Activated T-helper 2 cell treated with anti-CD3 and anti-CD28 coated beads, Interferon-gamma antibody, Interleukin-2, Interleukin-4, amounts not matched to agents 10 μg/mL and 5 μg/mL and 100 μg/mL, durations not matched to agents 14 hours and 24 hours and 36 hours (primary cell): Measurements from ENCODE around the gene GNL1. TPM values are rescaled to one million over a fixed set of nuclear protein-coding genes. Genes with fewer than 3 reads are reported as not detected.
"Not testable (repeated sequence)": the region's sequence is repeated elsewhere in the genome, so short reads cannot be mapped to it uniquely, and the experiment has no call there.

Source experiments
- DNase-seq: peaks from one replicate; pipeline ENCODE4 v3.0.0; 2021; ENCODE audit warnings: low spot score
- H3K27ac Mint-ChIP-seq: one replicate; pipeline ENCODE4 v1.8.0; 2021; ENCODE audit warnings: mixed read lengths
- H3K27me3 Mint-ChIP-seq: one replicate; pipeline ENCODE4 v1.8.0; 2021; ENCODE audit warnings: low read depth, mixed read lengths
- H3K36me3 Mint-ChIP-seq: one replicate; pipeline ENCODE4 v1.8.0; 2021; ENCODE audit warnings: low read depth, mixed read lengths
- H3K4me1 Mint-ChIP-seq: one replicate; pipeline ENCODE4 v1.8.0; 2021; ENCODE audit warnings: low read depth, mixed read lengths
- H3K4me3 Mint-ChIP-seq: one replicate; pipeline ENCODE4 v1.8.0; 2021; ENCODE audit warnings: low read depth, mild to moderate bottlenecking, moderate library complexity, mixed read lengths
- H3K9me3 Mint-ChIP-seq: one replicate; pipeline ENCODE4 v1.8.0; 2021; ENCODE audit warnings: mixed read lengths
- intact Hi-C: fragments of 100-400 bp; cut with micrococcal nuclease; formaldehyde crosslinking; loops from one replicate; pipeline ENCODE4 v1.15.1; 2023
- total RNA-seq: library from RNA; stranded (reverse); gene quantifications from 2 replicates; pipeline ENCODE4 v1.2.3, GENCODE V29; 2022

The GNL1 gene
- total RNA-seq, 1 donor from 2014 or later = 79.8 TPM

- H3K4me3 Mint-ChIP-seq, H3K27ac Mint-ChIP-seq, H3K27me3 Mint-ChIP-seq, DNase-seq, intact Hi-C loops, H3K9me3 Mint-ChIP-seq: not testable (repeated sequence)
- Mint-ChIP-seq H3K4me1 (peaks cover 49% of the 10 kb centered on the region), H3K36me3 (peaks cover 18% of the 10 kb centered on the region)
Measured at GRCh38 chr6:30498705-30499104, 57.6 kb downstream of the GNL1 start.

GRCh38 chr6:30497714-30498113, 58.6 kb downstream of the GNL1 start:
- peak overlapping the region; percentile 2 for H3K27ac Mint-ChIP-seq
- no peaks in the 10 kb centered on the region for H3K27me3 Mint-ChIP-seq
- intact Hi-C loops = loop anchor here (2.0 kb wide), 1 partner anchor 43 kb away; no protein-coding TSS in a partner anchor
- H3K4me3 Mint-ChIP-seq = no peak overlapping the region
- DNase-seq = no peak
- H3K4me1 Mint-ChIP-seq = peaks cover 57% of the 10 kb centered on the region
- H3K9me3 Mint-ChIP-seq = no peaks in the 10 kb centered on the region
- H3K36me3 Mint-ChIP-seq = peaks cover 27% of the 10 kb centered on the region

GRCh38 chr6:30497261-30497599, 59.1 kb downstream of the GNL1 start:
- not testable (repeated sequence) for H3K9me3 Mint-ChIP-seq, DNase-seq, H3K27me3 Mint-ChIP-seq, H3K4me3 Mint-ChIP-seq
- peak overlapping the region; percentile 75 for H3K27ac Mint-ChIP-seq
- H3K36me3 Mint-ChIP-seq = peaks cover 32% of the 10 kb centered on the region
- H3K4me1 Mint-ChIP-seq = peaks cover 62% of the 10 kb centered on the region
- intact Hi-C loops = loop anchor here (2.0 kb wide), 1 partner anchor 44 kb away; no protein-coding TSS in a partner anchor

DNA sequence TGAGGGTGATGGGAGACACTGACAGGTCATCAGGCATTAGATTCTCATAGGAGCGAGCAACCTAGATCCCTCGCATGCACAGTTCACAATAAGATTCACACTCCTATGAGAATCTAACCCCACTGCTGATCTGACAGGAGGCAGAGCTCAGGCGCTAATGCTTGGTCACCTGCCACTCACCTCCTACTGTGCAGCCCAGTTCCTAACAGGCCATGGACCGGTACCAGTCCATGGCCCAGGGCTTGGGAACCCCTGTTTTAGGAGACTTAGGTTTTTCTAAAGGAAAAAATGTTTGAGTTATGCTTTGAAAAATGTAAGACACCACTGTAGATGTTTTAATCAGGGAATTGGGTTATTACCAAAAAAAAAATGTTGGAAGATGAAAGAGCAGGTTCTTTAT, 60.3 kb downstream of the GNL1 start:
- no peak for DNase-seq
- intact Hi-C loops = loop anchor here (1.0 to 2.0 kb wide), 3 partner anchors 20 to 45 kb away; no protein-coding TSS in a partner anchor
- Mint-ChIP-seq H3K9me3 (no peaks in the 10 kb centered on the region), H3K36me3 (peaks cover 45% of the 10 kb centered on the region), H3K27ac (peak overlapping the region; percentile 75), H3K27me3 (no peaks in the 10 kb centered on the region), H3K4me1 (peaks cover 69% of the 10 kb centered on the region), H3K4me3 (no peak overlapping the region)

GRCh38 chr6:30495060-30495459, 61.2 kb downstream of the GNL1 start:
- Mint-ChIP-seq H3K27ac (peak overlapping the region; percentile 64), H3K36me3 (peaks cover 54% of the 10 kb centered on the region), H3K4me1 (peaks cover 65% of the 10 kb centered on the region)
- intact Hi-C loops, H3K27me3 Mint-ChIP-seq, H3K9me3 Mint-ChIP-seq, H3K4me3 Mint-ChIP-seq, DNase-seq: not testable (repeated sequence)

DNA sequence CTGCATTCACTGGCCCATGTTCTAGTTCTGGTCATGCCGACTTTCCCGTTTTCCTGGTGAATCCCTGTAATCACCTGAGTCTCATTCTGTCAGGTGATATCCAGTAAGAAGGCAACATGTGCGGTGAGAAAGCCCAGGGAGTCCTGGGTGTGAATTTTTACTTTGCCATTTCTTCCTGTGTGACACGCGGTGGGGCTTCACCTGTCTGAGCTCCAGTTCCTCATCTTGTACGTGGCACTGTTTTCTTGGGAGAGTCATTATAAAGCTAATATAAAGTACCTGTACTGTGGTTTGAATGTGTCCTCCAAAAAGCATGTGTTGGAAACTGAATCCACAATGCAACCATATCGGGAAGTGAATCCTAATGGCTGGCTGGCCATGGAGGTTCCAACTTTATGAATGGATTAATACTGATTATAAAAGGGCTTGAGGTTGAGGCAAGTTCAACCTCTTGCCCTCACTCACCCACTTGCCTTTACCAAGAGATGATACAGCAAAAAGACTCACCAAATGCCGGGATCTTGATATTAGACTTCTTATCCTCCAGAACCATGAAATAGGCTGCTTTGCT, 61.9 kb downstream of the GNL1 start:
- no peak for DNase-seq
- peak overlapping the region; percentile 56 for H3K27ac Mint-ChIP-seq
- H3K36me3 Mint-ChIP-seq = peaks cover 58% of the 10 kb centered on the region
- no peaks in the 10 kb centered on the region for H3K9me3 Mint-ChIP-seq
- H3K27me3 Mint-ChIP-seq = no peaks in the 10 kb centered on the region
- intact Hi-C loops = no loop called here
- peak overlapping the region; percentile 52 for H3K4me3 Mint-ChIP-seq
- H3K4me1 Mint-ChIP-seq = peaks cover 65% of the 10 kb centered on the region

- intact Hi-C loops = no loop called here
- peaks cover 62% of the 10 kb centered on the region for H3K36me3 Mint-ChIP-seq
- DNase-seq = no peak
- peak overlapping the region; percentile 56 for H3K27ac Mint-ChIP-seq
- peaks cover 68% of the 10 kb centered on the region for H3K4me1 Mint-ChIP-seq
- peak overlapping the region; percentile 61 for H3K4me3 Mint-ChIP-seq
- H3K27me3 Mint-ChIP-seq = no peaks in the 10 kb centered on the region
- H3K9me3 Mint-ChIP-seq = no peaks in the 10 kb centered on the region
Measured at GRCh38 chr6:30493643-30494250, 62.5 kb downstream of the GNL1 start.

- intact Hi-C loops = no loop called here
- peak overlapping the region; percentile 72 for H3K27ac Mint-ChIP-seq
- H3K9me3 Mint-ChIP-seq = no peaks in the 10 kb centered on the region
- H3K4me3 Mint-ChIP-seq = peak overlapping the region; percentile 98
- H3K27me3 Mint-ChIP-seq = no peaks in the 10 kb centered on the region
- peaks cover 62% of the 10 kb centered on the region for H3K36me3 Mint-ChIP-seq
- no peak for DNase-seq
- H3K4me1 Mint-ChIP-seq = peaks cover 69% of the 10 kb centered on the region
Measured at GRCh38 chr6:30491991-30492952, 64.0 kb downstream of the GNL1 start.

Other genes starting within 250 kb of the GNL1 start
- 11.2 and 13.0 TPM in 2 replicates for gene TRIM39, start 229.6 kb downstream of the GNL1 start, total RNA-seq
- gene RPP21, start 211.3 kb downstream of the GNL1 start, total RNA-seq = 40.6 and 41.9 TPM in 2 replicates
- 358 and 360 TPM in 2 replicates for gene HLA-E, start 67.0 kb downstream of the GNL1 start, total RNA-seq
- 35.0 and 36.6 TPM in 2 replicates for gene PRR3, start 806 bp upstream of the GNL1 start, total RNA-seq
- 102 and 112 TPM in 2 replicates for gene ABCF1, start 15.0 kb upstream of the GNL1 start, total RNA-seq
- 96.7 and 102 TPM in 2 replicates for gene PPP1R10, start 60.8 kb upstream of the GNL1 start, total RNA-seq
- 71.9 and 74.9 TPM in 2 replicates for gene MRPS18B, start 61.4 kb upstream of the GNL1 start, total RNA-seq
- gene ATAT1, start 70.4 kb upstream of the GNL1 start, total RNA-seq = 11.8 and 13.9 TPM in 2 replicates
- 23.1 and 28.2 TPM in 2 replicates for gene C6orf136, start 90.6 kb upstream of the GNL1 start, total RNA-seq
- gene DHX16, start 116.5 kb upstream of the GNL1 start, total RNA-seq = 48.4 and 48.5 TPM in 2 replicates
- gene PPP1R18, start 130.2 kb upstream of the GNL1 start, total RNA-seq = 137 and 144 TPM in 2 replicates
- 23.1 and 24.2 TPM in 2 replicates for gene NRM, start 134.5 kb upstream of the GNL1 start, total RNA-seq
- gene MDC1, start 160.8 kb upstream of the GNL1 start, total RNA-seq = 88.3 and 96.6 TPM in 2 replicates
- gene TUBB, start 163.9 kb upstream of the GNL1 start, total RNA-seq = 1,115 and 1,128 TPM in 2 replicates
- gene FLOT1, start 186.2 kb upstream of the GNL1 start, total RNA-seq = 201 and 214 TPM in 2 replicates
- gene IER3, start 188.1 kb upstream of the GNL1 start, total RNA-seq = 185 and 190 TPM in 2 replicates